Activated CD4-positive, alpha-beta T cell treated with anti-CD3 and anti-CD28 coated beads, Interleukin-2, amount 50 U/mL, for 4 hours (primary cell): ENCODE results near the gene ABCA9.

Experiments used
- DNase-seq, 2 experiments: peaks; one replicate each; pipeline ENCODE4 v3.0.0-alpha.2; 2020

Gene ABCA9

DNA sequence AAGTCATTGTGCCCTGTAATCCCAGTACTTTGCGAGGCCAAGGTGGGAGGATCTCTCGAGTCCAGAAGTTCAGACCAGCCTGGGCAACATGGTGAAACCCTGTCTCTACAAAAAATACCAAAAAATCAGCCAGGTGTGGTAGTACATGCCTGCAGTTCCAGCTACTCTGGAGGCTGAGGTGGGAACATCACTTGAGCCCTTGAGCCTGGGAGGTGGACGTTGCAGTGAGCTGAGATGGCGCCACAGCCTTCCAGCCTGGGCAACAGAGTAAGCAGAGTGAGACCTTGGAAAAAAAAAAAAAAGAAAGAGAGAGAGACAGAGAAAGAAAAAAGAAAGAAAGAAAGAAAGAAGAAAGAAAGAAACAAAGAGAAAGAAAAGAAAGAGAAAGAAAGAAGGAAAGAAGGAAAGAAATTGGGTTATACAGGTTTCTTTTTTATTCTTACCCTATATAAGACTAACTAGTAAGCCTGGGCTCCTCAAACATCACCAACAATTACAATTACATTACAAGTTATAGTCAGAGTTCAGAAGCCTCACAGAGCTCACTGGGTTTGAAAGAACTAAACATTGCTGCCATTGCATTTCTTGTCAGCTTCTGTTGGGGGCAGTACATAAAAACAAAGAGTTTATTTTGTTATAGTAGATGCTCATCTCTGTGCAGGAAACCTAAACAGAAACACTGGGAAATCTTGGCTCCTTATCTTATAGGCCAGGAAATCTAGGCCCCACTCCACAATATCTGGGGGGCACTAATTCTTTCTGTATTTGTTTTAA lies 6.7 kb upstream of the ABCA9 start:
- DNase-seq, result no peak

DNA sequence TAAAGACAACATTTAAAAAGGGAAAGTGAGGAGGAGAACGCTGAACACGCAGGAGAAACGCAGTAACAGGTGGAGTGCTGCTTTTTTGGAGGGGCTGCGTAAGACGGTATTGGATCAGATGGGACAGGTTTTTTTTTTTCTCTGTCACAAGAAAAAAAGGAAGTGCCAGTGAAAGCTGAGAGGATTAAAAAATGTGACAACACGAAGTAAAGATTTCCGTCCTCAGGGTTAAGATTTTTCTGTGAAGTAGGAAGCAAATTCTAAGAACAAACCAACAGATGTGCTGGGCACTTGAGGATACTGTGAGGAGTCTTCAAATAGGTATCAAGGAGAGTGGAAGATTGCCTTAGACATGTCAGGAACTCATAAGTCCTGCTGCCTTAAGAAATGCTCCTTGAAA lies 5.8 kb upstream of the ABCA9 start:
- DNase-seq, result no peak

DNA sequence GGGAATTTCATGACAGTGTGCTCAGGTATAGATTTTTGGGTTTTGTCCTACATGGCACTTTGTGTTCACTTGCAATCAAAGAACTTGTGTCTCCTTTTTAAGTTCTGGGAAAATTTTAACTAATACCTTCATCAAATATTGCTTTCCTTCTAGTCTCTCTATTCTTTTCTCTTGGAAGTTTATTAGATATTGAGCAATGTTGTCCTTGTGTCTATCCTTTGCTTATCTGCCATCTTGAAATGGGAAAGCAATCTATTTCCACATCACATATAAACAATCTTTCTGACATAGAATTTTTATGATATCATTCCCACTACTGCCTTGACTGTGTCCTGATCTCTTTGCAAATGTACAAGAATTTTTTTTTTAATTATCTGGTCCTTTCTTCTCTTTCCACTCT lies 4.4 kb upstream of the ABCA9 start:
- no peak for DNase-seq

- no peak for DNase-seq
Measured at GRCh38 chr17:69064476-69064875, 3.7 kb upstream of the ABCA9 start.

GRCh38 chr17:69064001-69064400 lies 3.3 kb upstream of the ABCA9 start:
- no peak for DNase-seq

DNA sequence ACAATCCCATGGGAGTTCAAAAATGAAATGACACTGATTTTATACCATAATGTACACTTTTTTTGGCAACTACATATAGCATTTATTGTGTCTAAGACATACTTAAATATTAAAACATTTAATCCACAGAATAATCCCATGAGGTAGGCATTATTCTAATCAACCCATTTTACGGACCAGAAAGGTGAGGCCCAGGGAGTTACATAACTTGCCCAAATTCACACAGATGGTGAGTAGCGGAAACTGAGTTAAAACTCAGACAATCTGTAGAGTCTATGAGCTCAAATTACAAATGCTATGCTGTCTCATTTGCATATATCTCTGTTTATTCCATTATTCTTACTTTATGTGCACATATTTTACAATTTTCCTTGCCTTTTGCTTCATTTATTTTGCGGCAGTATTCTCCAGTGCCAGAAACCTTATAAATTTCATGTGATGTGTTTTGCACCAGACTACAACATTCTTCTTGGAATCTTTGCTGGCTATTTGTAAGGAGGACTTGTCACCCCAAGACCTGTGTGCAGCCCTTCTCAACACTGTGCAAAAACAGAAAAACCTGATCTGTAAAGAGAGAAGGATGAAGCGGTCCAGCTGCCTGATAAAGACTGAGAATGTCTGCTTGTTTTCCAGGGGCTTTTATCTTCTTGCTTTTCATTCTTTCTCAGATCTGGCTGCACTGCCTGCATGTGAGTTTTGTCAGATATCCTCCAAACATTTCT lies 2.3 kb upstream of the ABCA9 start:
- DNase-seq, result no peak

DNA sequence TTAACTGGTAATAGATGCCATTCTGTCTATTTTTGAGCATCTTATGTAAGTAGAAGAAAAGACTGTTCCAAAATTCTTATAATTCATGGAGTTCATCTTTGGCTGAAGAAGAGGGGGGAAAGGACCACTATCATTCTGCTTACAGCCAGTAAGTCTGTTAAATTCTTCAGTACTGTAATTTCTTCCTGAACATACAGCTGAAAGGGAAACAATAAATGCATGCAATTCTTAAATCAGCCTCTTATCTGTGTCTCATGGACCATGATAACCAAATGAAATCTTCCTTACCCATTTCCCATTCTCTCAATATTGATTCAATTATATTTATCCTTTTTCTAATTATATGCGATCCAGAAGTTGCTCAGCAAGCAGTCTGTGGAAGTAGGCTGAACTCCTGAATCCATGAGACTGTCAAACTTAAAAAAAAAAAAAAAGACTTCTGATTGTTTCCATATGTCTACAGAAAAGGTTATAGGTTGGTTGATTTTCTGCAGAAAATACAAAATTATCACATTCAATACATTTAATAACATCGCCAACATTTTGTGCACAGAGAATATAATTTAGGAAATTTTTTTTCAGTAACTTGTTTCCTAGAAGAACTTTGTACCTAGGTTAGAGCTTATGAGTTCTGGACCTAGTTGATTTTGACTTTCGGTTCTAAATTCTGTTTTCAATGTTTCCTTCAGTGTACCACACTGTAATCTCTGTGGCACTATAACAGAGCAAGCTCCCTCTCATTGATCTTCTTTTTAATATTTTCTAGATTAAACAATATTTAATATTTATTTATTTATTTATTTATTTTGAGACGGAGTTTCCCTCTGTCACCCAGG lies 1.2 kb upstream of the ABCA9 start:
- no peak for DNase-seq

GRCh38 chr17:69059458-69060175 lies 1.1 kb downstream of the ABCA9 start:
- DNase-seq, result no peak

- DNase-seq, result no peak
Measured at GRCh38 chr17:69058165-69058564, 2.6 kb downstream of the ABCA9 start.

DNA sequence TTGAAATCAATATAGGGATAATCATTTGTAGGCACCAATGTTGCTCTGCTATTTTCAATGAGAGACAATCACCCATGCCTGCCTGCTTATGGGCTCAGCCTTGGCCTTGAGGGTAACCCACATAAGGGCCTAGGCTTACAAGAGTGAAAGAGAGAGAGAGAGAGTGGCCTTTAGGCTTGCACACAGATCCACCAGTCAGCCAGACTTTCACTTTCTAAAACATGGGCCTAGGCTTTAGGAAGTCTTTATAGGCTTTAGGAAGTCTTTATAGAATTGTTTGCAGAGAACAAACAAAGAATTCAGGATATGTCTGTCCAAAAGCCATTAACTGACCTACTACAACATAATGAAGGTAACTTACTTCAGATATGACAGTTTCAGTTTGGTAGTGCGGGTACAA lies 3.4 kb downstream of the ABCA9 start:
- no peak for DNase-seq

DNA sequence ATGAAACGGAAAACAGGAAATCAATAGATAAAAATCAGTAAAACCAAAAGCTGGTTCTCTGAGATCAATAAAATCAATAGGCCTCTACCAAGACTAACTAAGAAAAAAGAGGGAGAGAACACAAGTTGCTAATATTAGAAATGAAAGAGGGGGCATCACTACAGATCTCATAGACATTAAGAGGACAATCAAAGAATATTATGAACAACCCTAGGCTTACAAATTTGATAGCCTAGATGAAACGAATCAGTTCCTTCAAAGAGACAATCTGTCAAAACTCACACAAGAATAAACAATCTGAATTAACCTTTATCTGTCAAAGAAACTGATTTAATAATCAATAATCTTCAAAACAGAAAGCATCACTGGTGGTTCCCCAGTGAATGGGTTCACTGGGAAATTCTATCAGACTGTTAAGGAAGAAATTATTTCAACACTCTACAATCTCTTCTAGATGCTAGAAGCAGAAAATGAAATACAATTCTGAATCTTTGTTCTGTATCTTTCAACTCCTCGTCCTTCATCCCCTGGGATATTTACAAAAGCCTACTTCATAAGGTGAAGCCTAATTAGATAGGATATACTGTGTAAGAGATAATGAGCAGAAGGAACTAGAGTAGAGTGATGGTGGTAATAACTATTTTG lies 4.4 kb downstream of the ABCA9 start:
- no peak for DNase-seq

- no peak for DNase-seq
Measured at GRCh38 chr17:69055334-69055733, 5.4 kb downstream of the ABCA9 start.

GRCh38 chr17:69050999-69051775 lies 9.5 kb downstream of the ABCA9 start:
- no peak for DNase-seq

- DNase-seq, result no peak
Measured at GRCh38 chr17:69048634-69049033, 12.1 kb downstream of the ABCA9 start.

GRCh38 chr17:69047368-69048263 lies 13.1 kb downstream of the ABCA9 start:
- DNase-seq, result no peak

DNA sequence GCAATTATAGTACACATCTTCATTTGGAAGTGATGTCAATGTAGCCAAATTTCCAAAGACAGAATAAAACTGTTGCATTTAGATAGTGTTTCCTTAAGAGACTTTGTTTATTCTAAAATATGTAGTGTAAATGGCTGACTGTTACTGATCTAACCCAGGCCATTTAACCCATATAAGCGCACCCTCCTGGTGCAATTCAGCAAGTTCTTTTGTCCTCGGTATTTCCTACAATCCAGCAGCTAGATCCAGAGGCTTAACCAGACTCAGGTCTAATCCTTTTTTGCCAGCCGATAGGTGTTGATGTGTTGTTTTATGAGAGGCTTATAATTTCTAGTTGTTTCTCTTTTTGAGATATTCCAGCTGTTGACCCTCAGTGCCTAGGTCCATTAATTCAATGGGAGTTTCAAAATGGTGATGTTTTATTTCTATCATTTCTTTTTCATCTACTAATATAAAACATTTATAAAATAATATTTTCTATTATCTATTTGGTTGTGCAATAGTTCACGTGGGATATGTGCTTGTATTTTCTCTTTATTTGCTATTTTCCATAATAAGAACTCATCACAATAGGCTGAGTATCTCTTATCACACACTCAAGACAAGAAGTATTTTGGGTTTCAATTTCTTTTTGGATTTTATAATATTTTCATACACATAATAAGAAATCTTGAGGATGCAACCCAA lies 14.5 kb downstream of the ABCA9 start:
- DNase-seq, result no peak

- no peak for DNase-seq
Measured at GRCh38 chr17:69045646-69046045, 15.1 kb downstream of the ABCA9 start.

- no peak for DNase-seq
Measured at GRCh38 chr17:69044371-69044770, 16.4 kb downstream of the ABCA9 start.

DNA sequence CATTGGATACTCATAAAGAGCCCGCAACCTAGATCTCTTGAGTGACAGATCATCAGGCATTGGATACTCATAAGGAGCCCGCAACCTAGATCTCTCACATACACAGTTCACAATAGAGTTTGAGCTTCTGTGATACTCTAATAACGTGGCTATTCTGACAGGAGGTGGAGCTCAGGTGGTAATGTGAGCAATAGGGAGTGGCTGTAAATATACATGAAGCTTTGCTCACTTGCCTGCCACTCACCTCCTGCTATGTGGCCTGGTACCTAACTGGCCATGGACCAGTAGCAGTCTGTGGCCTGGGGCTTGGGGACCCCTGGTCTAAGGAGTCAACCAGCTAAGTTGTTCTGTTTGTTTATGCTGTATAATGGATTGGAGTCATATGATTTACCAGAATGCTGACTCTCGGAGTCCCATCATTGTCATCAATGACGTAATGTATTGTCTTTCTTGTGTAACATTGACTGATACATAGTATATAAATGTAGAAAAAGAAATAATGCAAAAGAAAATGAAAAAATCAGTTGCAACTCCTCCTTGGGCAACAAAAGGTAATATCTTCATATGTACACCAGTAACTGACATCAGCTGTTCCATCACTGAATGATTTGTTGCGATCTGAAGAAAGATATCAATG lies 17.5 kb downstream of the ABCA9 start:
- no peak for DNase-seq
